HG03095 (cell line): Measurements from ENCODE around the gene HCAR3.
"Not testable (repeated sequence)": the region's sequence is repeated elsewhere in the genome, so short reads cannot be mapped to it uniquely, and the experiment has no call there.

Experiments used
- ATAC-seq: cut with Tn5 transposase; IDR thresholded peaks from one replicate; pipeline ENCODE4 v1.9.1; 2021; ENCODE audit warnings: moderate library complexity; ENCODE audit not compliant: unreplicated experiment

The HCAR3 gene

GRCh38 chr12:122676015-122676414 is 40.6 kb downstream of the HCAR3 start:
- ATAC-seq: not testable (repeated sequence)

DNA sequence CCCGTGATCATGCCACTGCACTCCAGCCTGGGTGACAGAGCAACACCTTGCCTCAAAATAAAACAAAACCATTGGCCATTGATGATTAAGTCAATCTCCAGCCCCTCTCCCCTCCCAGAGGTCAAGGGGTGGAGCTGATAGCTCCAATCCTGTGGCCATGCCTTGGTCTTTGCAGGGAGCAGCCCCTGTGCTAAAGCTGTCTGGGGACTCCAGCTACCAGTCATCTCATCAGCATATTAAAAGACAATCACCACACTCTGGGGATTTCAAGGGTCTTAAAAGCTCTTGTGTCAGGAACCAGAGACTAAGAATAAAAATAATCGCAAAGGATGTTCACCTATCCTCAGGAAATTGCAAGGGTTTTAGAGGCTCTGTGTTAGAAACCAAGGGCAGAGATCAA is 44.1 kb downstream of the HCAR3 start:
- ATAC-seq: no peak

GRCh38 chr12:122669397-122670070 is 47.1 kb downstream of the HCAR3 start:
- ATAC-seq: no peak

- no peak for ATAC-seq
Observed at GRCh38 chr12:122668268-122668667, 48.3 kb downstream of the HCAR3 start.

GRCh38 chr12:122665759-122666158 is 50.9 kb downstream of the HCAR3 start:
- ATAC-seq: no peak

GRCh38 chr12:122665349-122665748 is 51.3 kb downstream of the HCAR3 start:
- ATAC-seq: no peak
